ENCODE results near the gene CFAP299.
"Not testable (repeated sequence)": the region's sequence is repeated elsewhere in the genome, so short reads cannot be mapped to it uniquely, and the experiment has no call there.

CFAP299 gene

DNA sequence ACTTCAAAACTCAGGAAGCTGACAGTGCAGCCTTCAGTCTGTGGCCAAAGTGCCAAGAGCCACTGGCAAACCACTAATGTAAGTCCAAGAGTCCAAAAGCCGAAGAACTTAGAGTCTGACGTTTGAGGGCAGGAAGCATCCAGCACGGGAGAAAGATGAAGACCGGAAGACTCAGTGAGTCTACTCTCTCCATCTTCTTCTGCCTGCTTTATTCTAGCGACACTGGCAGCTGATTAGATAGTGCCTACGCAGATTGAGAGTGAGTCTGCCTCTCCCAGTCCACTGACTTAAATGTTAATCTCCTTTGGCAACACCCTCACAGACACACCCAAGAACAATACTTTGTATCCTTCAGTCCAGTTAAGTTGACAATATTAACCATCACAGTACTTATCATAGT is 414.0 kb downstream of the CFAP299 start:
- DNase-seq = not testable (repeated sequence)

DNA sequence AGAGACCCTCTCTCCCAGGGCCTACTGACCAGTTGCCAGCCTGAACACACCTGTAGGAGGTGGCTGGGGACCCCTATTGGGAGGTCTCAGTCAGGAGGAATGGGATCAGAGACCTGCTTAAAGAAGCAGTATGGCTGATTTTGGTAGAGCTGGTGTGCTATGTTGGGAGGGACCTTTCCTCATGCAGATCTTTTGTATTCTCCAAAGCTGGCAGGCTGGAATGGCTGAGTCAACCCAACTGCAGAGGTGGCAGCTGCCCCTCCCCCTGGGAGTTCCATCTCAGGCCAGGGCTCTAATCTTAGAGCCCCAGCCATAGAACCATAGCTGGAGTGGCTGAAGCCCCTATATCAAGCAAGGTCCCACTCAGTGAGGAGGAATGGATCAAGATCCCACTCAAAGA is 415.7 kb downstream of the CFAP299 start:
- no peak for DNase-seq

DNA sequence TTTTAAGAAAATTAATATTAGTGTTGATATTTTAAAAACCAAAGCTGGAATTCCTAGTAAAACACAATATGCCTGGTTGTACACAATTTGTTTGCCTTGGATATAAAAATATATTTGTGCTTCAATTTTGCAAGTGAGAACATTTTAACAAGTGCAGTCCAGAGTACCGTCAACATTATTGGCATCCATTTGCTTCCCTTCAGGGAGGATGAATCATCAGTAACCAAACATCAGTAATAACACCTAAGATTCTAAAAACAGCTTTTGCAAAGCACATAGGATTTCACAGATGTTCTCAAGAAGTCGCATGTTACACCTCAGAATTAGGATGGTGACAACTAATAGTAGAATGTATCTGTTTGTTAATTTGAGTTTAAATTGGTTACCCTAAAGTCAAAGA is 432.4 kb downstream of the CFAP299 start:
- no peak for DNase-seq

DNA sequence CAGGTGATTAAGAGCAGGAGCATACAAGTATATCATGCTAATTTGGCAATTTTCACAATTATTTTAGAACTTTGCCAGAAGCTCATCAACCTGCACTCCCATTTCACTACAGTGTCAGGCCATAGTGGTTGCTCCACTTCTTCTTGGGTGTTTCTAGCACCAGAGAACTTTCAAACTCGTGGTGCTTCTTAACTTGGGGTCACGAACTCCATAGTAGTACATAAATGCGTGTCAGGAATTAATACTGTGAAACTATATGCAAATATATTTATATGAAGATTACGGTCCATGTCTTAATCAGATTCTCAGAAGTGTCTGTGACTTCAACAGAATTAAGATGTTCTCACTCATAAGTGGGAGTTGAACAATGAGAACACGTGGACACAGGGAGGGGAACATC is 440.6 kb downstream of the CFAP299 start:
- DNase-seq = no peak

DNA sequence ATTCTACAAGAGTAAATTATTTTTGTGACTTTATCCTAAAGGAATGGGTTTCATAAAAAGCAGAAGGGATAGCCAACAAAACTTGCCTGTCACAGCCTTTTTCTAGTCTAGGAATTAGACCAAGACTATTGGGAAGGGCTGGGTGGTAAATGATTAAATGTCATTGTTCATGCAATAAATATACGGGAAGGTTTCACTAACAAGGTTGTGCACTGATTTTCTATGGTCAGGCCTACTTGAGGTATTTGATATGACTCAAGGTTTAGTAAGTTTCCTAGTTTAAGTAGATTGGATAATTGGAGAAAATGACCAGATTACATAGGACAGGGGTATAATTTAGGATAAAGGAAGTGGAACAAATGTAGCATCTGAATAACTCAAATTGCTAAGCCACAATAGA is 445.9 kb downstream of the CFAP299 start:
- DNase-seq = no peak

DNA sequence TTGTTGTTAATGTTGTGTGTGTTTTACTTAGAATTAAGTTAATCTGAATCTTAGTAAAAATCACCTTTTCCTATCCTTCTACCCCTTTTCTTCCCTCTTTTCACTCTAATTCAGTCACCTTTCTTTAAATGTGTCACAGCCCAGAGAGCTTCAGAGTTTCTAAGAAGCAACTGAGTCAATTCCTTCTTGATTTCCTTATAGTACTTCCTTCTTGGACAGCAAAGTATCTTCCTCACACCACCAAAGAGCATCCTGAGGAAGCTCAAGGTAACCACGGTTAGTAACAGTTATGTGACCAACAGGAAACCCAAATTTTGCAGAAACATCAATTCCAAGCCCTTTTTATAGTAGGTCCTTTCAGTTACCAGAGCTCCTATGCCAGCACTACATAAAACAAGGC is 451.8 kb downstream of the CFAP299 start:
- no peak for DNase-seq

DNA sequence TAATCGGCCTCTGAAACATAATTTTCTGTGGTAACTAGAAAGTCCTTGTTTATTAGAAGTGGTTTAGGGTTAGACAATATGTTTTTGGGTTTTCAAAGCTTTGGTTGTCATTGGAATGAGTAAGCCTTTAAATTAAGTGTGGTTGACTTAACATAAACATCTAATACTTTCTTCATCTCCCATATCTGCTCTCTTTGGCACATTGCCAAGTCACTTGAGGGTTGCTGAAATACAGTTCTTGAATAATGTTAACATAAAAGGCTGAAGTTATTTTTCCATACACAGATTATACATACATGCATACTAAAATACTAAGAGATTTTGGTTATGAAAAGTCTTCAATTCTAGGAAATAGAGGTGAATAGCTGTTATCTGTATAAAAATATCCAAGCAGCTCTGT is 453.3 kb downstream of the CFAP299 start:
- DNase-seq = no peak

DNA sequence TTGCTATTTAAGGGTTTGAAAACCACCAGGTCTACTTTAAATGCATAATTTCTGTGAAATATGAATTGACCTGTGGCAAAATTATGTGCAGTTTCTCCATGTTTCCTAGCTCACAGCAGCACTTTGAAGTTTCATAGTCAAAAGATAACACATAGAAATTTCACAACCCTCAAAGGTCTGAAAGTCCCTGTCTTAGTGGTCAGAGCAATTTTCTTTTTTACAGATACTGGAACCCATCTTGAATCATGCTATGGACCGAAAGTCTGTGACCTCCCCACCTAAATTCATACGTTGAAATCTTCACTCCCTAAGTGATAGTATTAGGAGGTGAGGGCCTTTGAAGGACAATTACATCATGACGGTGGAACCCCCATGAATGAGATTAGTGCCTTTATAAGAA is 454.6 kb downstream of the CFAP299 start:
- DNase-seq = no peak

DNA sequence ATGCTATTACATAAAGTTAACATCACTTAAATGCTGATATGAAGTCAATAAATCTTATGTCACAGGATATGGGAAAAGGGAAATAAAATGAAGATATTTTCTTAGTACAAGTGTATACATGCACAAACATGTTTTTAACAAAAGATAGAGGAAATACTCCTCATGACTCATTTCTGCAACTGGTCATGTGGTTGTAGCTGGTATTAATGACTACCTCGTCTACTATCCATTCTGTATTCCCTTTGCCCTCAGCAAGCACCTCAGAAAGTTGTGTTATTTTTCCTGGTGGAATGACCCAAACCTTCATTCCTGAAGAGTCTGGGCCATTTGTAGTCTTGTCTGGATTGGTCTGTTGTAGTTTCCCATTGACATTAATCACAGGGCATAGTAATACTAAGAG is 458.1 kb downstream of the CFAP299 start:
- not testable (repeated sequence) for DNase-seq

DNA sequence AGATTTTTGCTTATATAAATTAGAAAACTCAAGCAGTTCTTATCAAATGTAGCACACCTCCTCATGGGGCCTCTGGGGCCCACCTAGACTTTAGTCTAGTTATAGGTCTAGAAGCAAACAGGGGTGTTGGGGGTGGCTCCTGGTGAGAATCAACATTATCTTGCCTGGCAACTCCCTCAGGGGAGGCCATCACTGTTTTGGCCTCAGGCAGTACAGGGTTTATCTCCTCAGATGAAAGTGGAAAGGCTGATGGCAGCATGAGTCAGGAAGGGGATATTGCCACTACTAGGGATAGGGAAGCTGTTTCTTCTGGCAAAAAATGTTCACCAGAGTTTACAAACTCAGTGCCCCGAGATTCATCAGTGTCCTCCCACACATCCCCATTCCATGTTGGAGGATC is 462.6 kb downstream of the CFAP299 start:
- DNase-seq = no peak

DNA sequence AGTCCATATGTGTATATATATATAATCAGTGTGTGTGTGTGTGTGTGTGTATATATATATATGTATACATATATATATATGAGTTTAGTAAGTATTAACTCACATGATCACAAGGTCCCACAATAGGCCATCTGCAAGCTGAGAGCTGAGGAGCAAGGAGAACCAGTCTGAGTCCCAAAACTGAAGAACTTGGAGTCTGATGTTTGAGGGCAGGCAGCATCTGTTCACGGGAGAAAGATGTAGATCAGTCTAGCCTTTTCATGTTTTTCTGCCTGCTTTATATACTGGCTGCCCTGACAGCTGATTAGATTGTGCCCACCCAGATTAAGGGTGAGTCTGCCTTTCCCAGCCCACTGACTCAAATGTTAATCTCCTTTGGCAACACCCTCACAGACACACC is 465.2 kb downstream of the CFAP299 start:
- not testable (repeated sequence) for DNase-seq

DNA sequence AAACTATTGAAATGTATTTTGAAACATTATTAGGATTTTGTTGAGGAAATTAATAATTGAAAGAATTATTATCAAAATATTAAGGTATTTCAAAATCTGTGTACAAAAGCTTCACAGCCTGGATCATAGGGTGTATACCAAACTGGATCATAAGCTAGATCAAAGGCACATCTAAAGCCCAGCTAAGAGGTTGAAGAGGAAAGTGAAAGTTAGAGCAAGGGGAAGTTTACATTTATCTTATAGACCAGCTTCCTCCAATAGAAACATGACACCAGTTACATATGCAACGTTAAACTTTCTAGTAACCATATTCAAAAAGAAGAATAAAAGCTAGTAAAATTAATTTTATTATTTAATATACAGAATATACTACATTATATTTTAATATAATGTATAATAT is 467.8 kb downstream of the CFAP299 start:
- DNase-seq = no peak

DNA sequence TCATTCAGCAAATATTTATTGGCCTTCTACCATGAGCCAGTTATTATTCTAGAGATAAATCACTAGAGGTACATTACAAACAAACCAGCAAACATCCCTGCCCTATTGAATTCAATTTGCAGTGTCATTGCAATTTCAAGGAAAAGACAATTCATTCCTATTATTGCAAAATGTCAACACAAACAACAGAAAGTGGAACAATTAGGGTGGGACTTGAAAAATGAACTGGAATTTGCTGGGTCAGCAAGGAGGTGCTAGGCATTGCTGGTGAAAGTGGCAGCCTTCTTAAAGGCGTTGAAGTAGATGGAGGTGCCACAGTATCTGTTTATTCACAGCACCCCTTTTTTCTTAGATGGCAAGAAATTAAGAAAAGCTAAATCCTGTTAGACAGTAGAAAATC is 470.9 kb downstream of the CFAP299 start:
- DNase-seq = no peak

DNA sequence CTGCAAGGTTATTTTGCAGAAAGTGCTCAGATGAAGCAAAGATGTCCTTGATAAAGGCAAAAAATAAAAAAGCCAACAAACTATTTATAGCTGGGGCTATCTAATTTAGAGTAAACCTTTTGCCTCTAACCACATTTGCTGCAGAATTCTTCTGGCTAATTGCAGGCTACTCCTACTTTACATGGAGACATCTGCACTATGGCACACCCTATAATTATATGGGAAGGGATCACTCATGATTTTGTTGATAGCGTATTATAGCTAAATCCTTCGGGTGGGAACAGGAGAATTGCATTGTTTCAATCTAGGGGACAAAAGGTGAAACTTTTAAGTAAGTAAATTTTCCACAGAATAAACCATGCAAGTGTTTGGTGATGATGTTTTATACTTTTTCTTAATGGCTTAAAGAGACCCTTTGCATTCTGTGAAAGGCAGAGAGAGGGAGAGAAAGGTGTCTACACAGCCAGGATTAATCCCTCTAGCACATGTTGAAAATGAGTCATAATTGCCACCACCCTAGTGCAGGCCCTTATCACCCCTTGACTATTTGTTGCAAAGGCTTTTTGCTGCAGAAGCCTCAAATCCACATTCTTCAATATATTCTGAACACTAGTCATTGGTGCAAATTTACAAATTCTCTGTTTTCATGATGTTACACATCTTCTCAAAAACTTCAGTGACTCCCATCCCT is 473.7 kb downstream of the CFAP299 start:
- no peak for DNase-seq

DNA sequence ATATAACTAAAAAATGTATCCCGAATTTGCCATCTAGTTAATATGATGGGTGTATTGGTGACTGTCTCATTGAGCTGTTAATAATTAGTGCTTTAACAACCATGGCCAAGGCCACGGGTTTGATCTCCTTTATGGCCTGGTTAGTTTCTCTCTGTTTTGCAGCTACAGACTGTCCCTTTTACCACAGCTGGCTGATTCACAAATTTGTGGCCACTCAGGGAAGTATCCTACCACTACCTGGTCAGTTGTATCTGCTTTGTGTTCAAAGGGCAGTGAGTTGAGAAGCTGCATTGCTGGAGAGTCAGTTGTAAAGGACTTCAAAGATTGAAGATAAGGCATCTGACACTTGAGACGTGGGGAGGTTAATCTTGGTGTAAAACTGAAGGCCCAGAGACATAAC is 475.9 kb downstream of the CFAP299 start:
- DNase-seq = no peak

DNA sequence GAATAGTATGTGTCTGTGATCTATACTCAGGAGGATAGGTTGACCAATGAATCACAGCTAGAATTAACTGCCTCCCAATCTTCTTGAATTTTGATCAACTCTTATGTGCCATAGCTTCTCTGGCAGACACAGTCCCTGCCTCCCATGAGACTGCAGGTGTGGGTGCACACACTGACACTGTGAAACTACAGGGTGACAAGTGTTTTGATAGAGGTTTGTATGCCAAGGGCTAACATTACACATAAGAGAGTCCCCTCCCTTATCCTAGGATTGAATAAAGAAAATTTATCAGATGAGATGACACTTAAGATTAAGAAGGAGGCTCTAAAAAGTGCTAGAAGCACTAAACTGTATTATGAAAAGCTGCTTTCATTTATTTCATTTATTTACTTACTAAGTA is 476.6 kb downstream of the CFAP299 start:
- DNase-seq = no peak

DNA sequence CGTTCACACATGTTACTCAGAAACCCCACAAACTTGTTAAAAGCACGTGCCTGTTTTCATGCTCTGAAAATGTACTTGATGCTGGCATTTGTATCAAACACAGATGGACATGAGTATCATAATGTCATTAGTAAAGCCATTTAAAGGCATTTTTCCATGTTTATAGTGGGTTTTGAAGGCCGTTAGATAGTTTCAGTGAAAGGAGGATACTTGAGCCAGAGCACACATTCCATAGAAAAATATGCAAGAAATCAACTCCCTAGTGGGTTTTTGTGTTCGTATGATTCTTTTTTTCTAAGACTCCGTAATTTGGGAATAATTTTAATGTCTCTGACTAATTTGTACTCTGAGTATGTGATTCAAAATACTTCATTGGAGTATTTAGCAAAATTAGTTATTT is 478.7 kb downstream of the CFAP299 start:
- no peak for DNase-seq

DNA sequence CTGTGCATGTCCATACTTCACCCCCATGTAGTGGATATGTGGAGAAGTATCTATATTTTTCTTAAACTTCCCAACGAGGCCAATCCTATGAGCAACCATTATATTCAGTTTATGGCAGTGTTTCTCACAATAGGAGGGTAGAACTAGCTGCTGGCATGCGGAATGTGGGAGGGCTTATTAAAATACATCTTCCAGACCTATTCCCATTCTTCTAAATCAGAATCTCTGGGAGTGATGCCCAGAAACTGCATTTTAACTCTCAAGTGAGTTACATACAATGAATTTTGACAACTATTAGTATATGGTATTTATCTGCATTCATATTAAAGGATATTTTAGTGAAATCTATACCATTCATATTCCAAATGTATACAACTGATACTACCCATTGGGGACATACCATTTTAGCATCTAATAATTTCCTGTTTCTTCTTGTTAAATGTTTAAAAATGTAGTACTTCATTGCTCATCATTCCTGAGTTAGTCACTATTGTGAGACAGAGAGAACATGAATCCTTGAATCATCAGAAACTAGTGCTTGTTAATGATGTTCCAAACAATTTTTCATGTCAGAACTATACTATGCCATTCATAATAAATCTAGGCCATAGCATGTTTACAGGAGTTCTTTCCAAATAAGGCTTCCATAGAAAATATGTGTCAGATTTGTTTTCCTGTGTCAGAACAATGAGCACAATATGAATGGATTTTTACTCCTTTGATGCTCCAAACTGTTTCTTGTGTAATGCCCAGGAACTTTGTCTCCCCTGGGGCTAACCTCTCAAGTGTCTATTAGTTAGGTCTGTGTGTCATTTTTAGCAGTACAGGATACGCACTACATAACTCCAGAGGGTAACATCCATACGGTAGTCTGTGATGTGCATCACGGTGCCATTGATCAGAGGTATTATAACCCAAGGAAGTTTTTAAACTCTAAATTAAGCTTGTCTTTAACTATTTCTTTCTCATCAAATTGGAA is 496.1 kb downstream of the CFAP299 start:
- DNase-seq = no peak

DNA sequence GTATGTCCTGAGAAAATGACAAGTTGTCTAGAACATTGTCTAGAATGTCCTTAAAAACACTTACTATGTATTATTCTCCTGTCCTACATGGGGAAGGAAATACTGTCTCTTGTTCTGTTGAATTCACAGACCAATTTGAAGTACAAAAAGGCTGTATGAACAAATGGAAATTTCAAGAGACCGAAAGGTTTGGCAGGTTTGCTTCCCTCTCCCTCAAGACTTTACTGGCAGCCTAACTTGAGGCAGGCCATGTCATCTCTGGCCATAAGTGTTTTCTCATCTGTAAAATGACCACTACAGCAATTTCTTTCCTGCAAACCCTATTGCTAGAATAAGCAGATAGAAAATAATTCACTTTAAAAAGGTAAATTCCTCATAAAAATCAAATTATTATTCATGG is 503.8 kb downstream of the CFAP299 start:
- DNase-seq = no peak

DNA sequence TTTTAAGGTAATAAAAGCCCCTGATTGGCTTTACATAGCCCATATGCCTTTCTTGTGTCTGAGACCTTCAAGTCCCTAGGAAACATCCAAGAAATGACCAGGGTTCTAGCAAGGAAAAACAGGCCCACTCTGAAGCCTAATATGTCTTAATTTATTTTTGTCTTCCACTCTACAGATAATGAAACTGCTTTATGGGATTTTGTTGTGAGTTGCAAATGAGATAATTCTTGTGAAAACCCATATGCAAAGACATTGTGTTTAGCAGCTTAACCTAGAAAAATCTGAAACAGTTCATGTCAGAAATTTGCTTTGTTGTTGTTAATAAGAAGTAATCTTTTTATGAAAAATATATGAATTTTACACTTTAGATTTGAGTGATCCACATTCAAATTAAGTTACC is 504.3 kb downstream of the CFAP299 start:
- no peak for DNase-seq

DNA sequence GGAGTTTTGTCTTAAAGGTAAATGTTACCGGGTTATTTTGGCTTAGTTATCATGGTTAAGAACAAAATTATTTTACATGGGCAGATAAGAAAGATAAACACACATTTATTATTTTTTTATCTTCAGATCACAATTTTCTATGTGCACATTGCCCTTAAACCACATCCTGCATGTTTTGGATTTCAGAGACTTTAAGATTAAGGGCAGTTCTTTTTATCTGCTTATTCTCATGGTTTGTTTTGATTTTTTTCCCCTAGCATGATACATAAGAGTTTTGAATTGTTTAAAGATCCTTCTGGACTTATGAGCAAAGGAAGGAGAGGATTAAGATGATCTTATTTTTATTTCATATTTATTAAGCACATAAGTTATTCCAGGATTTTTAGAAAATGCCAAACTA is 504.9 kb downstream of the CFAP299 start:
- no peak for DNase-seq

DNA sequence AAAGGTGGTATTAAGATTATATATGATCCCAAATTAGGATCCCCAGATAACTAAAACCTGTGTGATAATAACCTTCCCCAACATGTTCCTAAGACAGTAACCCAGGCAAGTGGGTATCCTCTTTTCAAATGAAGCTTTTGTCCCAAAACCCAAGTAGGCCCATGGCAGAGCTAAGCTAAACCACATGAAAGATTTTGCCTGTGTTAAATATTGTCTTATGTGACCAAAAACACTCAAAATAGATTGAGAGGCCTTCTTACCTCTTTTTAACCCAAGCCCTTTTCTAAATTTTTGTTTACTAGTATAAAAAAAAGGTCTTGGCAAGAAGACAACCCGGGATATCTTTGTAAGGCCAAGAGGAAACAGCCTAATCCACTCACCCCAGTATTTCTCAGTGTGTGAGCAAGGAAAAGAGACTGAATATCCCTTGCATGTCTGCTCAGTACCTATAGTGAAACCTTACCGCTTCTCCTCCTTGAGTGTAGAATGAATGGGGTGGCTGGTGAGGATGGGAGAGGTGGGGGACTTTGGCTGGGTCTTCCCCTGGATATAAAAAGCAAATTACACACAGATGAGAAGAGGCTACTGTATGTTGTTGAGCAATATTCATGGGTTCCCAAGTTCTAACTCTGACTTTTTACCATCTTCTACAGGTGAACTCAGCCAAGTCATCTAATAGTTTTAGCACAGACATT is 506.2 kb downstream of the CFAP299 start:
- DNase-seq = no peak

DNA sequence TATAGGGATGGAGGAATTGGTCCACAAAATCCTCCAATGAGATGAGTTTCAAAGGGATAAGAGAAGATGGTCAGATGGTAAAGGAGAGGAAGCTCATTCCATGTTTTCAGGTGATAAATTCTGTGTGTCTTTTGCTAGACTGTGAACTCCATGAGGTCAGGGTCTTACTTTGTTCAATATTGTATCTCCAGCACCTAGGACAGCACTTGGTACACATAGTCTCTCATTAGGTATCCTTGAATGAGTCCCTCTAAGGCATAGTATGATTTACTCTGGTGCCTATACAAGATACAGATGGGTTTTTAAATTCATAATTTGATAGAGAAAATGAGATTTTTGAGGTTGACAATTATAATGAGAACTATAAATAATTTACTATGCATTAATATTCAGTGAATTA is 510.7 kb downstream of the CFAP299 start:
- DNase-seq = no peak

DNA sequence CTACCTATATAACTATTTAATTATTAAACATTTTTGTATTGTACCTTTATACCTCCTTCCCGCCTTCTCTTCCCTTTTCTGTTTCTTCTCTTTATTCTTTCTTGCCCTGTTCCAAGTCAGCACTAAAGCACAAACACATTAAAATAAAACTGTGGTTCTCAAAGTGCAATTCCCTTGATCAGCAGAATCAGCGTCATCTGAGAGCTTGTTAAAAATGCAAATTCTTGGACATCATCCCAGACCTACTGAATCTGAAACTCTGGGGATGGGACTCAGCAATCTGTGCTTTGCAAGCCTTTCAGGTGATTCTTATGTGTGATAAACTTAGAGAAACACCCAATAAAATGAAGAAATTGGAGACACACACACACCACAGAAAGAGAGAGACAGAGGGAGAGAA is 516.5 kb downstream of the CFAP299 start:
- no peak for DNase-seq

Data from NK-92 treated with Interleukin-12 subunit alpha and Interleukin-12 subunit beta, amount 100 ng/mL, for 24 hours (cell line).